Hepatocyte (in vitro differentiated cells): ENCODE measurements around the gene NFAT5.

Experiments
- CTCF ChIP-seq: fragments of 200-600 bp; sonication (generic); IDR thresholded peaks from 2 replicates; pipeline ENCODE4 v1.5.1; 2016; ENCODE audit warnings: antibody characterized with exemption, mild to moderate bottlenecking; ENCODE audit not compliant: poor library complexity
- EZH2 ChIP-seq: fragments of 200-600 bp; sonication (generic); IDR thresholded peaks from 2 replicates; pipeline ENCODE4 v1.6.1; 2016; ENCODE audit warnings: antibody characterized with exemption, mild to moderate bottlenecking, borderline replicate concordance

DNA sequence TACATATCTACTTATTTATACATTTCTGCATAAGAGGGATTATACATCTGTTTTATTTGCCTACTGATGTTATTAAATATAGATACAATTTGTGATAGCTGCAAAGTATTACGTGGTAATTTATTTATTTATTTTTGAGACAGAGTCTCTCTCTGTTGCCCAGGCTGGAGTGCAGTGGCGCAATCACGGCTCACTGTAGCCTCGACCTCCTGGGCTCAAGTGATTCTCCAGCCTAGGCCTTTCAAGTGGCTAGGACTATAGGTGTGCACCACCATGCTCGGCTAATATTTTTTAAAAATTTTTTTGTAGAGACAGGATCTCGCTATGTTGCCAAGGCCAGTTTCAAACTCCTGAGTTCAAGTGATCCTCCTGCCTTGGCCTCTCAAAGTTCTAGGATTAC lies 35.5 kb downstream of the NFAT5 start:
- TF ChIP-seq CTCF (no peak), EZH2 (no peak)
